ENCODE measurements around the gene PRKCE.

DNA sequence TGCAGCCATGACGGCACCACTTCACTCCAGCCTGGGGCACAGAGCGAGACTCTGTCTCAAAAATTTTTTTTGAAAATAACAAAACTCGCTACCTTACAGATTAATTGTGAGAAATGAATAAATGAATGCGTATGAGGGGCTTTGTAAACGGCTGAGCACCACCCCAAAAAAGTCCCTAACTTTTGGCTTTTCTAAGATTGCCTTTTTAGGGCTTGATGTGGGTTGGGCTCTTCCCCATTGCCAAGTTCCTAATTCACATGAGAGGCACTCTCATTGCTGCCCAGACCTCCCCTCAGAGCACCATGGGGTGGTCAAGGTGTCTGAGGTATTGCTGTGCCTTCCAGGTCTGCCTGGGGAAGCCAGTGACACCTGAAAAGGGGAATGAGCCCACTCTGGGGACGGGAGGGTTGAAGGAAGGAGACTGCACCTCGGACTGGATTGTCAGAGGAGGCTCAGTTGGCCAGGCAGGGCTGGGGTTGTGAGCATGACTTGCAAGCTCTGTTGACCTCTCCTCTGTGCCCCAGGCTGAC, 186.4 kb downstream of the PRKCE start:
- TF ChIP-seq, protein P1, sequence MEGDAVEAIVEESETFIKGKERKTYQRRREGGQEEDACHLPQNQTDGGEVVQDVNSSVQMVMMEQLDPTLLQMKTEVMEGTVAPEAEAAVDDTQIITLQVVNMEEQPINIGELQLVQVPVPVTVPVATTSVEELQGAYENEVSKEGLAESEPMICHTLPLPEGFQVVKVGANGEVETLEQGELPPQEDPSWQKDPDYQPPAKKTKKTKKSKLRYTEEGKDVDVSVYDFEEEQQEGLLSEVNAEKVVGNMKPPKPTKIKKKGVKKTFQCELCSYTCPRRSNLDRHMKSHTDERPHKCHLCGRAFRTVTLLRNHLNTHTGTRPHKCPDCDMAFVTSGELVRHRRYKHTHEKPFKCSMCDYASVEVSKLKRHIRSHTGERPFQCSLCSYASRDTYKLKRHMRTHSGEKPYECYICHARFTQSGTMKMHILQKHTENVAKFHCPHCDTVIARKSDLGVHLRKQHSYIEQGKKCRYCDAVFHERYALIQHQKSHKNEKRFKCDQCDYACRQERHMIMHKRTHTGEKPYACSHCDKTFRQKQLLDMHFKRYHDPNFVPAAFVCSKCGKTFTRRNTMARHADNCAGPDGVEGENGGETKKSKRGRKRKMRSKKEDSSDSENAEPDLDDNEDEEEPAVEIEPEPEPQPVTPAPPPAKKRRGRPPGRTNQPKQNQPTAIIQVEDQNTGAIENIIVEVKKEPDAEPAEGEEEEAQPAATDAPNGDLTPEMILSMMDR (IDR thresholded peaks at IDR 0.05): no peak
- TF ChIP-seq POLR2A (IDR thresholded peaks at IDR 0.05): no peak
